Gastroesophageal sphincter (tissue), 3 donors: ENCODE results near the gene ETV2.

ENCODE experiments used
- CTCF ChIP-seq, 4 experiments: fragments of 200-600 bp in 2 of 4; fragments of 450-650 bp in 2 of 4; sonication (generic) in 1 of 4; IDR thresholded peaks; one replicate each; pipeline ENCODE4 v1.5.1; 2017 to 2019; ENCODE audit warnings: antibody characterized with exemption in 4 of 4, mild to moderate bottlenecking in 2 of 4, moderate library complexity in 2 of 4
- EP300 ChIP-seq: sonication (generic); formaldehyde crosslinking; IDR thresholded peaks from one replicate; pipeline ENCODE4 v1.6.1; 2017; ENCODE audit warnings: antibody characterized with exemption, mild to moderate bottlenecking

DNA sequence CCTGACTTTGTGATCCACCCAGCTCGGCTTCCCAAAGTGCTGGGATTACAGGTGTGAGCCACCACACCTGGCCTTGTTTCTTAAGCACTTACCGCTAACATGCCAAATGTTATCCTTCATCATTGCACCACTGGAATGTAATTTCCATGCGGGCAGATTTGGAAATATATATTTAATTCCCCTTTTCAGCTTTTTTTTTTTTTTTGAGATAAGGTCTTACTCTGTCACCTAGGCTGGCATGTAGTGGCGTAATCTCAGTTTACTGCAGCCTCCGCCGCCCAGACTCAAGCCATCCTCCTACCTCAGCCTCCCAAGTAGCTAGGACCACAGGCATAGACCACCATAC, 20.4 kb downstream of the ETV2 start:
- TF ChIP-seq CTCF (IDR thresholded peaks at IDR 0.05) (no peak), EP300 (no peak)
